Stimulated activated CD8-positive, alpha-beta memory T cell treated with anti-CD3 and anti-CD28 coated beads, Interleukin-15, amount 100 ng/mL, for 24 hours (primary cell): ENCODE data around the gene F2RL3.

ENCODE experiments used
- DNase-seq: peaks from one replicate; pipeline ENCODE4 v3.0.0-alpha.2; 2020; ENCODE audit warnings: low read depth

The F2RL3 gene

DNA sequence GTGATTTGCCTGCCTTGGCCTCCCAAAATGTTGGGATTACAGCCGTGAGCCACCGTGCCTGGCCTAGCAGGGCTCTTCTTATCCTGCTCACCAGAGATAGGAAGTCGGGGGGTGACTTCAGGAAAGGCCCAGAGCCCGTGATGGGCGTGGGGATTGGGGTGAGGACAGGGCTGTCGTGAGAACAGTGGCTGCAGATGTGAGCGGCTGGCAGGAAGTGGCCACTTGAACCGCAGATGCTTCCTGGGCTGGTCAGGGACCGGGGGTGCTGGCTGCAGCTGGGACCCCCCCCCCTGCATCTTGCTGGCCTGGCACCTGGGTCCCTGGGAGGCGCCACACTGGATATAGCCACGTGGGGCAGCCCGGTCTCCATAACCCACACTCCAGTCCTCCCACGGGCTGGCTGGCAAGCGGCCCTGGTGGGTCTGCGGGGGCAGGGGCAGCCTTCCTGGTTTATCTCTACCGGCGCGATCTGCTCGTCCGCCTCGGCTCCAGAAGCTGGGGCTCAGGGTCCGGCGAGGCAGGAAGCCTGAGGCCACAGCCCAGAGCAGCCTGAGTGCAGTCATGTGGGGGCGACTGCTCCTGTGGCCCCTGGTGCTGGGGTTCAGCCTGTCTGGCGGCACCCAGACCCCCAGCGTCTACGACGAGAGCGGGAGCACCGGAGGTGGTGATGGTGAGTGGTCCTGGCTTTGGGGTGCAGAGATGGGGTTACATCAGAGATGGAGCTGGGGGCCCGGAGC is at the start of gene F2RL3:
Gene F2RL3, plus strand, starts transcription at position 371 of the 737 bp plus-strand sequence. Its CDS starts 191 bp downstream, at position 562.
- DNase-seq = no peak

- DNase-seq = no peak
Observed at GRCh38 chr19:16841391-16841926, 47.3 kb upstream of the F2RL3 start.

- DNase-seq = no peak
Observed at GRCh38 chr19:16846901-16847300, 41.9 kb upstream of the F2RL3 start.

DNA sequence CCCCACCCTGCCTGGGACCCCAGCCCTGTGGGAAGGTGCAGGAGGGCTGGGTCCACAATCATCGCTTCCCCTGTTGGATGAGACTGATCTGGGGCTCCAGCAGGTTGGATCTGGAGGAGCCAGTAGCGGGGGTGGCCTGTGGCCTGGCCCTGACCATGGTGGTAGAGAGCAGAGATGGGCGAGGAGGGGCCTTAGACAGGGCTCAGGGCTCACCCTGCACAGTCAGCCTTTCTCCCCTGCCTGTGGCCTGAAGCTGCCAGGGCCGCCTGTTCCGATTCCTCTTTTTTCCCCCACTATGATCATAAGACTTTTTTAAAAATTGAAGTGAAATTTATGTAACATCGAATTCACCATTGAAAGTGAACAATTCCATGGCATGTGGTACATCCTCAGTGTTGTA is 41.4 kb upstream of the F2RL3 start:
- no peak for DNase-seq

DNA sequence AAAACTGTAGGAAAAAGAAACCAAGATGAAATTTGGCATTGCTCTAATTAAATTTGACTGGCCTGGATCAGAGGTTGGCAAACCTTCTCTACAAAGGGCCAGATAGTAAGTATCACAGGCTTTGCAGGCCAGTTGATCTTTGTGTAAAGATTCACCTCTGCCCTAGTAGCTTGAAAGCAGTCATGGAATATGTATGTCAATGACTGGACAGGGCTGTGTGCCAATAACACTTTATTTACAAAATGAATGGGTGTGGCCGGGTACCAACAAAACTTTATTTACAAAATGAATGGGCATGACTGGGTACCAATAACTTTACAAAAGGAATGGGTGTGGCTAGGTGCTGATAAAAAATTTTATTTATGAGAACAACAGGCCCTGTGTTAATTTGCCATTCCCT is 39.6 kb upstream of the F2RL3 start:
- no peak for DNase-seq

DNA sequence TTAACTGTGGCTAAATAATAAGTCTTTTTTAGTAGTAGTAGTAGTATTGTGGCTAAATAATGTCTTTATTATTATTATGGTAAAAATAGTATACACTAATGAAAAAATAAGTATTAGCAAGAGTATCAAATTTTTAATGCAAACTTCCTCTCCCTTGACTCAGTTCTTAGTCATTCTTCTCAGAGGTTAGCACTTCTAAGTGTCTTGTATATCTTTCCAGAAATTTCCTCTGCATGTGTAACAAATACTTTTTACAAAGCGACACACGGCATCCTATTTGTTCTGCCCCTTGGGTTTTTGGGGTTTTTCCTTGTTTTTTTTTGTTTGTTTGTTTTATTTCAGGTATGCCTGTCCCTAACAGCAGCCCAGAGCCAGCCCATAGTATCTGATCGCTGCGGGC is 38.7 kb upstream of the F2RL3 start:
- no peak for DNase-seq

DNA sequence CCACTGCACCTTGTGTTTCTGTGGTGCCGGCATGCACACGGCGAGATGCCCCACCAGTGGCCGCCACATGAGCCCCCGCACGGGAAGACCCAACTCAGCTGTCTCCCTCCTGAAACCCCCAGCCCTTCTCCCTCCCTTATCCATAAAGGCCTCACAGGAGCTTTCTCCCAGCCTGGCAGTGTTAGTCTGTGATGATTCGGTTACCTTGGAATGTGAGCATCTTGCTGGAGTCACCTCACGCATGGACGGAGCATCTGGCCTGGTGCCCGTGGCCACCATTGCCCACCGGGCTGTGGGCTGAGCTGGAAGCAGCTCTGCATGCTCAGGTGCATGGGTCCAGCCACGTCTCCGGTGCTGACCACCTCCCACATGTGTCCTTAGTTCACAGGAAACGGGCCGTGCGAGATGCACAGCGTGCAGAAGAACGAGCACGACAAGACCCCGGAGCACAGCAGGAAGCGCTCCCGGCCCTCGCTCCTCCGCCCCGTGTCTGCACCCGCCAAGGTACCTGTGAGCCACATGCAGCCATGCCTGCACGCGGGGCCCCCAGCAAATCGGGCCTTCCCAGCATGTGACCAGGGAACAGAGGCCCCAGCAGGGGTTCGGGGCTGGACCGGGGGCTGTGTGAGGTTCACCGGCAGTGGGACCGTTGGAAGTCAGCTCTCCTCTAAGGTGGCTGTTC is 37.6 kb upstream of the F2RL3 start:
- no peak for DNase-seq

DNA sequence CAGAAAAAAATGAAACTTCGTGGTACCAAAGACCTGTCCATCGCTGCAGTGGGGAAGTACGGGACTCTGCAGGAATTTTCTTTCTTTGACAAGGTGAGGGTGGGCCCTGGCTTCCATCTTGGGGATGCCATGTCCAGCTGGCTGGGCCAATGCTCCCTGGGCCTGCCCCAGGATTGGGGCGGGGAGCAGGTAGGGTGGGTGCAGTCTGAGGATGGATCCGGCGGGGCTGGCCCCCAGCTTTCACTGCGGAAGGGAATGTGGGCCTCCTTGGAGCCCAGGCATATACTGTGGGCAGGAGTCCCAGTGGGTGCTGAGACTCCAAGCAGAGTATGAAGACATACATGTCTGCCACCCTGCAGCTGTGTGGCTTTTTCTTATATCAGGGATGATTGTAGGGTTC is 35.7 kb upstream of the F2RL3 start:
- no peak for DNase-seq

DNA sequence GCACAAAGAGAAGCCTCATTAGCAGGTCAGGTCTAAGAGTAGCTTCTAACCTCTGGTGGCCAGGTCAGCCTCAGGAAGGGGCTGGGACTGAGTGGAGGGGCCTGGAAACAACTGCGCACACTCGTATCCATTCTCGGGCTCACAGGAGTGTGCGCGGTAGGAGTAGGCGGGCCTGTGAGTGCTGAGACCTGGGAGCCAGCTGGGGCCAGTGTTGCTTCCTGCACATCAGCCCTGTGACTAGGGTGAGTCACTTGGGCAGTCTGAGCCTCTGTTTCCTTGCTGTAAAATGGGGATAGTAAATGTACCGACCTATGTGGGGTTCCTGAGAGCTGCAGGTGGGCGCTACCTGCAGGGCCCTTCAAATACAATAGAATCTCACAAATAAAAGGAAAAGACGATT is 32.7 kb upstream of the F2RL3 start:
- no peak for DNase-seq

DNA sequence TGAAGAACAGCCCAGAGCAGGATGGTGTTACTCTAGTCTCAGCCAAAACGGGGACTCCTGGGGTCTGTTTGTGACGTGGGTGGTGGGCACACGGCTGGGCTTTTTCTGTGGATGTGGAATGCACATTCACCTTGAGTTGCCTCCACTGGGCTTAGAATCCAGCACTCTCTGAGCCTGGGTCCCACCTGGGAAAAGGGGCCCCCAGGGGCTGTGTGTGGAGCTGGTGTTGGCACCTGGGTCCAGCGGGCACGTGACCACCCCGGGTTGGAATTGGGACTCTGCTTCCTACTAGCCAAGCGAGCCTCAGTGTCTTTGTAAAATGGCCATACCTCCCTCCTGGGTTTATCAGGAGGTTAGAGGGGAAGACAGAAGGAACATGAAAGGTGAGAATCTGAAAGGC is 29.2 kb upstream of the F2RL3 start:
- DNase-seq = no peak

DNA sequence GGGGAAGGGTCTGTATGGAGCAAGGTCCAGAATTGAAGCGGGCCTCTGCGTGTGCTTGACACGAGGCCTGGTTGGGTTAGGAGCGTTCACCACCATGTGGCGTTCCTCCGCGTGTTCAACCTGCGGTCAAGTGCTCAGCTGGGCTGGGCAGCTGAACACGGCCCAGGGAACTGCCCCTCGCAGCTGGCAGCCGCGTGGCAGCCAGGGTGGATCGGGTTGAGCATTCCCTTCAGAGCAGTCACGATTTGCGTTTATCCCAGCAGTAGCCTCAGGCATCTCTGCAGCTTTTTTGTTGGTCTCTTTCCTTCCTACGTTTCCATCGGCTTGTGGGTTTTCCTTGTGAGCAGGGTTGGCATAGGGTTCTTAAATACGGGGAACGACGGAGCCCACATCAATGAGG is 28.7 kb upstream of the F2RL3 start:
- no peak for DNase-seq

DNA sequence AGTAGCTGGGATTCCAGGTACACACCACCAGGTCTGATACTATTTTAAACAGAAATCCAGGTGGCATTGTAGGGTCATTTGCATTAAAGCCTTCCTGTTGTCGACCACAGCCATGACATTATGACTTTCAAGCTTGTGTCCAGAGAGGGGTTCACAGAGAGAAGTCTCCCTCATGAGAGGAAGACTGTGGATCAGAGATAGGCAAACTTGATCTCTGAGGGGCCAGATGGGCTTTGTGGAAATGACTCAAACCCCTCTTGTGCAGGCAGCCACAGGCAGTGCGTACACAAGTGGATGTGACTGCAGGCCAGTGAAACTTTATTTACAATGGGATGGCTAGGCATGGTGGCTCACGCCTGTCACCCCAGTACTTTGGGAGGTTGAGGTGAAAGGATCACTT is 27.8 kb upstream of the F2RL3 start:
- no peak for DNase-seq

GRCh38 chr19:16861834-16862233 is 27.0 kb upstream of the F2RL3 start:
- DNase-seq = no peak

- no peak for DNase-seq
Observed at GRCh38 chr19:16862826-16863415, 25.9 kb upstream of the F2RL3 start.

GRCh38 chr19:16867211-16867610 is 21.6 kb upstream of the F2RL3 start:
- DNase-seq = no peak

GRCh38 chr19:16868423-16869130 is 20.2 kb upstream of the F2RL3 start:
- no peak for DNase-seq

- no peak for DNase-seq
Observed at GRCh38 chr19:16869331-16869972, 19.3 kb upstream of the F2RL3 start.

DNA sequence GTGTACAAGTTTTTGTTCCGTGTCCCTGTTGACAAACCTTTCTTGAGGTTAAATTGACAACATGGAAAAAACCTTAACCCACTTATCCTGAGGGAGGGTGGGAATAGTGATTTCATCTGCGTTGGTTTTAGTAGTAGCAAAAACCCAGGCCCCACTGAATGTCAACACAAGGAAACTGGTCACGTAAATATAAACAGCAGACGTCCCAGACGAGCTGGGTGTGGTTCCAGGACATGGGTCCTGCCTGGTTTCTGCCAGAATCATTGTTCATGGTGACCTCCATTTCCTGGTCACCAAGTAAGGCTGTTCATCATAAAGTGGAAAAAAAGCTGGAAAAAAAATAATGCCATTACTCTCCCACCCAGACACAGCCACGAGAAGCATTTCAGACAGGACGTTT is 16.9 kb upstream of the F2RL3 start:
- no peak for DNase-seq

GRCh38 chr19:16872728-16873127 is 16.1 kb upstream of the F2RL3 start:
- no peak for DNase-seq

GRCh38 chr19:16873594-16873993 is 15.2 kb upstream of the F2RL3 start:
- DNase-seq = no peak

- DNase-seq = no peak
Observed at GRCh38 chr19:16874250-16874977, 14.4 kb upstream of the F2RL3 start.
